NCI-H2196 treated with DMSO at 0.1 percent for 48 hours (cell line): ENCODE results near the gene CNDP1.

Source experiments
- DNase-seq: peaks from one replicate; lab custom pipeline; 2025; ENCODE audit not compliant: unreplicated experiment; lab: John Stamatoyannopoulos, UW

CNDP1 gene

DNA sequence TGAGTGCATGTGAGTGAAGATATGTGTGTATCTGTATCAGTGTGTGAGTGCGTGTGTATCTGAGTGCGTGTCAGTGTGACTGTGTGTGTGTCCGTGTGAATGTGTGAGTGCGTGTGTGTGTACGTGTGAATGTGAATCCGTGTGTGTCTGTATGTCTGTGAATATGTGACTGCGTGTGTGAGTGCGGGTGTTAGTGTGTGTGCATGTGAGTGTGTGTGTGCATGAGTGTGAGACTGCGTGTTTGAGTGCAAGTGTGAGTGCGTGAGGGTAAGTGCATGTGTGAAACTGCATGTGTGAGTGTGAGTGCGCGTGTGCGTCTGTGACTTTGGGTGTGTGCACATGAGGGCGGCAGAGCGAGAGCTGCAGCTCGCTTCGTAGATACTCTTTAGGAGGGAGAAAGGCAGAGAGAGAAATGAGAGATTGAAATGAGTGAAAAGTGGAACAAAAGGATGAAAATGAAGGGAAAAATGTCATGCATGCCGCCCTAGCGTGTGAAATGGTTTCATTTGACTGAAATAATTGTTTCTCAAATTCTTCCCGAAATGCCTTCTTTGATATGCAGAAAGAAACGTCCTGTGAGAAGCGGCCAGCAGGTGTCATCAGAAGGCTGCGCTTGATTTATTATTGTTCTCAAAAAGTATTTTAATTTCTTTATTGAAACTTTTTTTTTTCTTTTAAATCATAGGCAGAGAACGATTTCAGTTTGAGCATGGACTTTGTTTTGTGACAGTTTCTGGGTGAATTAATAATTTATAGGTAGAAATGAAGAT lies 88.9 kb downstream of the CNDP1 start:
- DNase-seq: no peak

GRCh38 chr18:74624466-74624865 lies 90.2 kb downstream of the CNDP1 start:
- DNase-seq: no peak

DNA sequence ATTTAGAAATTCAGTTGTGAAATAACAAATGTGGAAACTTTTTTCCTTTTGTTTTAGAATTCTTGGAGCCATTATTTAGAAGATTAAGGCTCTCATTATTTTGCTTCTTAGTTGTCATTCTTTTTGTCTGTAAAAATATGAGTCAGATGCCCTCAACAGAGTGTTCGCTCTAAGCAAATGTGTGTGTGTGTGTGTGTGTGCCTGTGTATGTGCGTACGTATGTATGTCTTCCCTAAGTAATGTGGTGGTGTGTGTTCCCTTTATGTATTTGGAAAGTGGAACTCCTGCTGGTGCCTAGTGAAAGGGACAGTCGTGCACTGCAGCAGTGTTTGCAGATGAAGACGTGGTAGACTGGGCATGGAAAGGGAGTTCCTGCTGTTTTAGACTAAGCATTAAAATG lies 90.9 kb downstream of the CNDP1 start:
- no peak for DNase-seq

DNA sequence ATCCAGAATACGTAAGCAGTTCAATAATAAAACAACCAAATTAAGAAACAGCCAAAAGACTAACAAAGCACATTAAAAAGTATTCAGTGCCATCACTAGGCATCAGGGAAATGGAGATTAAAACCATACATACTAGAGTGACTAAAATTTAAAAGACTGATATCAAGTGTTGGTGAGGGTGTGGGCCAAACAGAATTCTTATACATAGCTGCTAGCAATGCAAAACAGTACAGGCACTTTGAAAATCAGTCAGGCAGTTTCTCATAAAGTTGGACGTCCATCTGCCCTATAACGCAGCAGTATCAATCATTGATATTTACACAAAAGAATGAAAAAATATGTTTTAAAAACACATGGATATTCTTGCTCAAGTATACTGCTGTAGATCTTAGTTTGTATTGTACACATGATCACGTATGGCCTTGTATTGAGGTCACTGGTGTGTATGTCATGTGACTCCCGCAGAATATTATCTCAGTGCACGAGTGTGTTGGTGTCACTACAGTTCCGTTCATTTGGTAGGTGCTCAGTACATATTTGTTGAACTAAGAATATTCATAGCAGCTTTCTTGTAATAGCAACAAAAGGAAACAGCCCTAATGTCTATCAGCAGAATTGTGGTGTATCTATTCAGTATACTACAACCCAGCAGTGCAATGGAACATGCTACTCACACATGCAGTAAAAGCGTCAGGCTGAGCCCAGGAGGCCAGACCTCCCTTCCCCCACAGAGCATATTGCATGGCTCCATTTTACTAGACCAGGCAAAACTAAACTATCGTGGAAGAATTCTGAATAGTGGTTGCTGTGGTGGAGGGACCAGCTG lies 92.0 kb downstream of the CNDP1 start:
- no peak for DNase-seq

DNA sequence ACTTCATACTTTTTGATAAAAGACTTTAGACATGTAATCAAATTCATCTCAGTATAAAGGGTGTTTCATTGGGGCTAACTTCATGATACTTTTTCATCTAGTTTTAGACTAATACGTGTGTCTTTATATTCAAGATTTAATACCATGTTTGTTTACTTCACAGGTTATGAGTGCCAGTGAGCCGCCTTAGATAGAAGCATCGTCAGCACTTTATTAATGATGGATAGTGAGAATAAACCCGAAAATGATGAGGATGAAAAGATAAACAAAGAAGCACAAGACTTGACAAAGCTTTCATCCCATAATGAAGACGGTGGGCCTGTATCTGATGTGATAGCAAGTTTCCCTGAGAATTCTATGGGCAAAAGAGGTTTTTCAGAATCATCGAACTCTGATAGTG lies 96.5 kb downstream of the CNDP1 start:
- DNase-seq: no peak

DNA sequence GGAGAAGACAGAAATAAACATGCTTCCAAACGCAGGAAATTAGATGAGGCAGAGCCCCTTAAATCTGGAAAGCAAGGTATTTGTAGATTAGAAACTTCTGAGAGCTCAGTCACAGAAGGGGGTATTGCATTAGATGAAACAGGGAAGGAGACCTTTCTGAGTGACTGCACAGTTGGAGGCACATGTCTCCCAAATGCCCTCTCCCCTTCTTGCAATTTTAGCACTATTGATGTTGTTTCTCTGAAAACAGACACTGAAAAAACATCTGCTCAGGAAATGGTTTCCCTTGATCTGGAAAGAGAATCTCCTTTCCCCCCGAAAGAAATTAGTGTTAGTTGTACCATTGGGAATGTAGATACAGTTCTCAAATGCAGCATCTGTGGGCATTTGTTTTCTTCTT lies 96.9 kb downstream of the CNDP1 start:
- DNase-seq: no peak

- DNase-seq: no peak
Observed at GRCh38 chr18:74631623-74632350, 97.5 kb downstream of the CNDP1 start.

DNA sequence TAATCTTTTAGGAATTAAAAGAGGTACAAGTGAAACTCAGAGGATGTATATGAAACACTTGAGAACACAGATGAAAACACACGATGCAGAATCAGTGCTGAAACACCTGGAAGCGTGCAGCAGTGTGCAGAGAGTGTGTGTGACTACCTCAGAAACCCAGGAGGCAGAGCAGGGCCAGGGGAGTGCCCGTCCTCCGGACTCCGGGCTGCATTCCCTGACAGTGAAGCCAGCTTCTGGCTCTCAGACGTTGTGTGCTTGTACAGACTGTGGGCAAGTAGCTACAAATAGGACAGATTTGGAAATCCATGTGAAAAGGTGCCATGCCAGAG lies 98.0 kb downstream of the CNDP1 start:
- DNase-seq: no peak

- no peak for DNase-seq
Observed at GRCh38 chr18:74632856-74633255, 98.6 kb downstream of the CNDP1 start.

GRCh38 chr18:74633652-74634352 lies 99.5 kb downstream of the CNDP1 start:
- no peak for DNase-seq

GRCh38 chr18:74635224-74635975 lies 101.1 kb downstream of the CNDP1 start:
- no peak for DNase-seq
